GM23338 (cell line): ENCODE data around the gene DAB2. TPM values are rescaled to one million over a fixed set of nuclear protein-coding genes. Genes with fewer than 3 reads are reported as not detected.

Experiments used
- ATAC-seq: fragments of 200-7000 bp; cut with Tn5 transposase; 3 replicates; pipeline ENCODE4 v1.9.1; 2020
- DNase-seq: peaks from one replicate; pipeline ENCODE4 v3.0.0-alpha.2; 2015; ENCODE audit warnings: low spot score
- H2AFZ ChIP-seq: fragments of 200-600 bp; sonication (generic); 2 replicates; pipeline ENCODE4 v1.8.0; 2016; ENCODE audit warnings: antibody characterized with exemption, mild to moderate bottlenecking, moderate library complexity
- H3F3A ChIP-seq: fragments of 200-600 bp; sonication (generic); replicated peaks from 2 replicates; pipeline ENCODE4 v1.8.0; 2017; ENCODE audit warnings: antibody characterized with exemption, mixed run types, low read depth
- H3K27ac ChIP-seq: fragments of 200-600 bp; sonication (generic); 2 replicates; pipeline ENCODE4 v1.6.1; 2016; ENCODE audit warnings: low read depth
- H3K27me3 ChIP-seq: fragments of 200-600 bp; sonication (generic); 2 replicates; pipeline ENCODE4 v1.8.0; 2016; ENCODE audit warnings: mild to moderate bottlenecking, mixed run types, moderate library complexity; ENCODE audit not compliant: insufficient read depth
- H3K36me3 ChIP-seq: fragments of 200-600 bp; sonication (generic); 2 replicates; pipeline ENCODE4 v1.8.0; 2016; ENCODE audit warnings: mild to moderate bottlenecking; ENCODE audit not compliant: insufficient read depth
- H3K4me1 ChIP-seq: fragments of 200-600 bp; sonication (generic); 2 replicates; pipeline ENCODE4 v1.8.0; 2016; ENCODE audit warnings: mild to moderate bottlenecking, moderate library complexity; ENCODE audit not compliant: insufficient read depth
- H3K4me2 ChIP-seq: fragments of 200-600 bp; sonication (generic); 2 replicates; pipeline ENCODE4 v1.7.1; 2017; ENCODE audit warnings: mixed run types
- H3K4me3 ChIP-seq: fragments of 200-600 bp; sonication (generic); 2 replicates; pipeline ENCODE4 v1.6.1; 2016; ENCODE audit warnings: mixed run types
- H3K79me2 ChIP-seq: fragments of 200-600 bp; sonication (generic); replicated peaks from 2 replicates; pipeline ENCODE4 v1.8.0; 2017; ENCODE audit warnings: mild to moderate bottlenecking; ENCODE audit not compliant: insufficient read depth
- H3K9me2 ChIP-seq: fragments of 200-600 bp; sonication (generic); 2 replicates; pipeline ENCODE4 v1.8.0; 2017; ENCODE audit not compliant: insufficient read depth
- H4K20me1 ChIP-seq: fragments of 200-600 bp; sonication (generic); replicated peaks from 2 replicates; pipeline ENCODE4 v1.8.0; 2017; ENCODE audit warnings: mild to moderate bottlenecking; ENCODE audit not compliant: insufficient read depth
- H3K27ac Mint-ChIP-seq: 2 replicates; pipeline ENCODE4 v1.8.0; 2020; ENCODE audit warnings: inconsistent platforms, mild to moderate bottlenecking, moderate library complexity, mixed read lengths
- H3K27me3 Mint-ChIP-seq: 3 replicates; pipeline ENCODE4 v1.8.0; 2022; ENCODE audit warnings: low read depth, mild to moderate bottlenecking, moderate library complexity, mixed read lengths, inconsistent platforms; ENCODE audit not compliant: insufficient read depth, poor library complexity
- H3K36me3 Mint-ChIP-seq: 3 replicates; pipeline ENCODE4 v1.8.0; 2021; ENCODE audit warnings: low read depth, mild to moderate bottlenecking, inconsistent platforms, moderate library complexity, mixed read lengths
- H3K4me1 Mint-ChIP-seq: 3 replicates; pipeline ENCODE4 v1.8.0; 2020; ENCODE audit warnings: mild to moderate bottlenecking, inconsistent platforms, mixed read lengths
- H3K4me3 Mint-ChIP-seq: 3 replicates; pipeline ENCODE4 v1.8.0; 2021; ENCODE audit warnings: moderate library complexity, mild to moderate bottlenecking, inconsistent platforms, mixed read lengths
- H3K9me3 Mint-ChIP-seq: 3 replicates; pipeline ENCODE4 v1.8.0; 2020; ENCODE audit warnings: moderate library complexity, mild to moderate bottlenecking, inconsistent platforms, mixed read lengths
- CREB1 ChIP-seq: fragments of 250-450 bp; sonication (Bioruptor Pico); IDR thresholded peaks from 2 replicates; pipeline ENCODE4 v1.5.0; 2020; ENCODE audit warnings: low read depth, mild to moderate bottlenecking, moderate library complexity
- EZH2 ChIP-seq: fragments of 200-600 bp; sonication (generic); IDR thresholded peaks from one replicate; pipeline ENCODE4 v1.8.0; 2017; ENCODE audit warnings: antibody characterized with exemption, mild to moderate bottlenecking, low read depth; ENCODE audit not compliant: unreplicated experiment
- EZH2phosphoT487 ChIP-seq: fragments of 200-600 bp; sonication (generic); IDR thresholded peaks from one replicate; pipeline ENCODE4 v1.8.1; 2018; ENCODE audit warnings: antibody characterized with exemption; ENCODE audit not compliant: unreplicated experiment
- NANOG ChIP-seq: IDR thresholded peaks from 2 replicates; pipeline ENCODE4 v1.6.1; 2016; ENCODE audit warnings: antibody characterized with exemption, borderline replicate concordance
- POLR2AphosphoS5 ChIP-seq: IDR thresholded peaks from 2 replicates; pipeline ENCODE4 v1.6.1; 2016; ENCODE audit warnings: antibody characterized with exemption, low read depth
- STAT1 ChIP-seq: IDR thresholded peaks from one replicate; pipeline ENCODE4 v1.6.1; 2016; ENCODE audit warnings: antibody characterized with exemption; ENCODE audit not compliant: unreplicated experiment
- ZNF114 ChIP-seq: fragments of 250-450 bp; sonication (Bioruptor Pico); IDR thresholded peaks from 2 replicates; pipeline ENCODE4 v1.5.0; 2020; ENCODE audit warnings: mild to moderate bottlenecking, moderate library complexity
- polyA plus RNA-seq: library from polyadenylated mRNA; unstranded; fragments of >200 nt; fragmentation: Nextera tagmentation; extraction: Ambion mirVana; gene quantifications from 2 replicates; pipeline ENCODE4 v1.2.1, GENCODE V29; 2016
- total RNA-seq: library from RNA; depleted of rRNA; stranded (reverse); fragments of >200 nt; shearing (Covaris generic); gene quantifications from 2 replicates; pipeline ENCODE4 v1.2.3, GENCODE V29; 2014
- TF ChIP-seq, protein P1 (sequence below): fragments of 250-450 bp; sonication (Bioruptor Pico); IDR thresholded peaks from 2 replicates; pipeline ENCODE4 v1.5.0; 2020; ENCODE audit warnings: mild to moderate bottlenecking, moderate library complexity
- TF ChIP-seq, protein P2 (sequence below), 2 experiments: fragments of 200-600 bp in 1 of 2; sonication (generic) in 1 of 2; conservative IDR thresholded peaks; 2 replicates each; pipeline versions ENCODE4 v1.5.1 to v1.6.1; 2016 to 2017; ENCODE audit warnings: antibody characterized with exemption in 2 of 2, low read depth in 2 of 2, mild to moderate bottlenecking in 2 of 2, moderate library complexity in 1 of 2

The DAB2 gene
- total and polyA plus RNA-seq, 2 experiments from 2014 or later, result 6.4 to 8.4 TPM

DNA sequence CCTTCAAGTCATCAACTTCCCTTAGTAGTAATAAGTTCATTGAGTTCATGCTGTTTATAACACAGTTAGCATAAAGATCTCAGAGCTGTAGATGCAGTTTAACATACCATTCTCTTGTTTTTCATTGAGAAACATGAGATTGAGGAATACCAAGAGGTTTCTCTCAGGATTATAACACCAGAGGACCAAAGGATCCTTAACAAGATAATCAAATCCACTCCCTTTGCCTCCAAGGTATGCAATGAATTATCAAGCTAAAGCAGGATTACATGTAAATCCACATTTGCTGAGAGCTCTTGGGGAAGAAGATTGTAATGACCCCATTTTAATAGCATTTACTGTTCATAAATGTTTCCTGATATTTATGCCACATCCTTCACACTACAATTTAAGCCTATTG is 35.1 kb upstream of the DAB2 start (continued):
- TF ChIP-seq, protein P1, sequence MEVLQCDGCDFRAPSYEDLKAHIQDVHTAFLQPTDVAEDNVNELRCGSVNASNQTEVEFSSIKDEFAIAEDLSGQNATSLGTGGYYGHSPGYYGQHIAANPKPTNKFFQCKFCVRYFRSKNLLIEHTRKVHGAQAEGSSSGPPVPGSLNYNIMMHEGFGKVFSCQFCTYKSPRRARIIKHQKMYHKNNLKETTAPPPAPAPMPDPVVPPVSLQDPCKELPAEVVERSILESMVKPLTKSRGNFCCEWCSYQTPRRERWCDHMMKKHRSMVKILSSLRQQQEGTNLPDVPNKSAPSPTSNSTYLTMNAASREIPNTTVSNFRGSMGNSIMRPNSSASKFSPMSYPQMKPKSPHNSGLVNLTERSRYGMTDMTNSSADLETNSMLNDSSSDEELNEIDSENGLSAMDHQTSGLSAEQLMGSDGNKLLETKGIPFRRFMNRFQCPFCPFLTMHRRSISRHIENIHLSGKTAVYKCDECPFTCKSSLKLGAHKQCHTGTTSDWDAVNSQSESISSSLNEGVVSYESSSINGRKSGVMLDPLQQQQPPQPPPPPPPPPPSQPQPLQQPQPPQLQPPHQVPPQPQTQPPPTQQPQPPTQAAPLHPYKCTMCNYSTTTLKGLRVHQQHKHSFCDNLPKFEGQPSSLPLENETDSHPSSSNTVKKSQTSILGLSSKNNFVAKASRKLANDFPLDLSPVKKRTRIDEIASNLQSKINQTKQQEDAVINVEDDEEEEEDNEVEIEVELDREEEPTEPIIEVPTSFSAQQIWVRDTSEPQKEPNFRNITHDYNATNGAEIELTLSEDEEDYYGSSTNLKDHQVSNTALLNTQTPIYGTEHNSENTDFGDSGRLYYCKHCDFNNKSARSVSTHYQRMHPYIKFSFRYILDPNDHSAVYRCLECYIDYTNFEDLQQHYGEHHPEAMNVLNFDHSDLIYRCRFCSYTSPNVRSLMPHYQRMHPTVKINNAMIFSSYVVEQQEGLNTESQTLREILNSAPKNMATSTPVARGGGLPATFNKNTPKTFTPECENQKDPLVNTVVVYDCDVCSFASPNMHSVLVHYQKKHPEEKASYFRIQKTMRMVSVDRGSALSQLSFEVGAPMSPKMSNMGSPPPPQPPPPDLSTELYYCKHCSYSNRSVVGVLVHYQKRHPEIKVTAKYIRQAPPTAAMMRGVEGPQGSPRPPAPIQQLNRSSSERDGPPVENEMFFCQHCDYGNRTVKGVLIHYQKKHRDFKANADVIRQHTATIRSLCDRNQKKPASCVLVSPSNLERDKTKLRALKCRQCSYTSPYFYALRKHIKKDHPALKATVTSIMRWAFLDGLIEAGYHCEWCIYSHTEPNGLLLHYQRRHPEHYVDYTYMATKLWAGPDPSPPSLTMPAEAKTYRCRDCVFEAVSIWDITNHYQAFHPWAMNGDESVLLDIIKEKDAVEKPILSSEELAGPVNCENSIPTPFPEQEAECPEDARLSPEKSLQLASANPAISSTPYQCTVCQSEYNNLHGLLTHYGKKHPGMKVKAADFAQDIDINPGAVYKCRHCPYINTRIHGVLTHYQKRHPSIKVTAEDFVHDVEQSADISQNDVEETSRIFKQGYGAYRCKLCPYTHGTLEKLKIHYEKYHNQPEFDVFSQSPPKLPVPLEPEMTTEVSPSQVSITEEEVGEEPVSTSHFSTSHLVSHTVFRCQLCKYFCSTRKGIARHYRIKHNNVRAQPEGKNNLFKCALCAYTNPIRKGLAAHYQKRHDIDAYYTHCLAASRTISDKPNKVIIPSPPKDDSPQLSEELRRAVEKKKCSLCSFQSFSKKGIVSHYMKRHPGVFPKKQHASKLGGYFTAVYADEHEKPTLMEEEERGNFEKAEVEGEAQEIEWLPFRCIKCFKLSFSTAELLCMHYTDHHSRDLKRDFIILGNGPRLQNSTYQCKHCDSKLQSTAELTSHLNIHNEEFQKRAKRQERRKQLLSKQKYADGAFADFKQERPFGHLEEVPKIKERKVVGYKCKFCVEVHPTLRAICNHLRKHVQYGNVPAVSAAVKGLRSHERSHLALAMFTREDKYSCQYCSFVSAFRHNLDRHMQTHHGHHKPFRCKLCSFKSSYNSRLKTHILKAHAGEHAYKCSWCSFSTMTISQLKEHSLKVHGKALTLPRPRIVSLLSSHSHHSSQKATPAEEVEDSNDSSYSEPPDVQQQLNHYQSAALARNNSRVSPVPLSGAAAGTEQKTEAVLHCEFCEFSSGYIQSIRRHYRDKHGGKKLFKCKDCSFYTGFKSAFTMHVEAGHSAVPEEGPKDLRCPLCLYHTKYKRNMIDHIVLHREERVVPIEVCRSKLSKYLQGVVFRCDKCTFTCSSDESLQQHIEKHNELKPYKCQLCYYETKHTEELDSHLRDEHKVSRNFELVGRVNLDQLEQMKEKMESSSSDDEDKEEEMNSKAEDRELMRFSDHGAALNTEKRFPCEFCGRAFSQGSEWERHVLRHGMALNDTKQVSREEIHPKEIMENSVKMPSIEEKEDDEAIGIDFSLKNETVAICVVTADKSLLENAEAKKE, result no peak
- TF ChIP-seq, protein P2, sequence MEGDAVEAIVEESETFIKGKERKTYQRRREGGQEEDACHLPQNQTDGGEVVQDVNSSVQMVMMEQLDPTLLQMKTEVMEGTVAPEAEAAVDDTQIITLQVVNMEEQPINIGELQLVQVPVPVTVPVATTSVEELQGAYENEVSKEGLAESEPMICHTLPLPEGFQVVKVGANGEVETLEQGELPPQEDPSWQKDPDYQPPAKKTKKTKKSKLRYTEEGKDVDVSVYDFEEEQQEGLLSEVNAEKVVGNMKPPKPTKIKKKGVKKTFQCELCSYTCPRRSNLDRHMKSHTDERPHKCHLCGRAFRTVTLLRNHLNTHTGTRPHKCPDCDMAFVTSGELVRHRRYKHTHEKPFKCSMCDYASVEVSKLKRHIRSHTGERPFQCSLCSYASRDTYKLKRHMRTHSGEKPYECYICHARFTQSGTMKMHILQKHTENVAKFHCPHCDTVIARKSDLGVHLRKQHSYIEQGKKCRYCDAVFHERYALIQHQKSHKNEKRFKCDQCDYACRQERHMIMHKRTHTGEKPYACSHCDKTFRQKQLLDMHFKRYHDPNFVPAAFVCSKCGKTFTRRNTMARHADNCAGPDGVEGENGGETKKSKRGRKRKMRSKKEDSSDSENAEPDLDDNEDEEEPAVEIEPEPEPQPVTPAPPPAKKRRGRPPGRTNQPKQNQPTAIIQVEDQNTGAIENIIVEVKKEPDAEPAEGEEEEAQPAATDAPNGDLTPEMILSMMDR (conservative IDR thresholded peaks at IDR 0.05; ENCODE audit: low read depth in 2 of 2), result no peak
- TF ChIP-seq POLR2AphosphoS5 (no peak), STAT1 (no peak), ZNF114 (no peak), EZH2phosphoT487 (no peak)

DNA sequence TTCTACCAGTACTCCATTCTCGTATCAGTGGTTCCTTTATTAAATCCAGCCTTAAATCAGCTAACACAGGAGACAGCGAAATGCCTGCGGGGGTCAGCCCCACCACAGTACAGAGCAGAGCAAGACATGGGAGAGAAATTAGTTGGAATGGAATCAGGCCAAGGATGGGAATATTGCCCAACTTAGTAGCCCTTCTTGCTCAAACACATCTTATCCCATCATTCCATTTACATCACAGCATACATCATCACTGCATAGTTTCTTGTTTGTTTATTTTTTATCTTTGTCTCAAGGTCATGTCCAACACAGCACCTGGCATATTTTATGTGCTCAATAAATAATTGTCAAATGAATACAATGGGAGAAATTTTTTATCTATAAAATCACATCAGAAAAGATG is 34.3 kb upstream of the DAB2 start:
- no peak overlapping the region for H3K4me3 Mint-ChIP-seq
- H2AFZ ChIP-seq, result 0 out of 2 replicates have a peak overlapping the region, but pooled peaks have one; percentile 12
- no peak for ATAC-seq

More for the DNA sequence above, 34.3 kb upstream of the DAB2 start:
- Mint-ChIP-seq H3K4me1 (peaks cover 6% of the 10 kb centered on the region; the same call in 2 of the 3 replicates), H3K36me3 (no peaks in the 10 kb centered on the region), H3K27ac (no peak overlapping the region), H3K27me3 (peaks cover 2% of the 10 kb centered on the region), H3K9me3 (no peaks in the 10 kb centered on the region)
- DNase-seq, result no peak
- Histone ChIP-seq H3K36me3 (no peaks in the 10 kb centered on the region), H3F3A (no peaks in the 10 kb centered on the region), H3K4me1 (no peaks in the 10 kb centered on the region), H3K79me2 (no peaks in the 10 kb centered on the region), H4K20me1 (no peaks in the 10 kb centered on the region), H3K4me2 (no peak overlapping the region), H3K9me2 (0 out of 2 replicates have a peak, but pooled peaks cover 3% of the 10 kb centered on the region), H3K27ac (no peak overlapping the region), H3K27me3 (no peaks in the 10 kb centered on the region; the same call in 1 of the 2 replicates), H3K4me3 (no peak overlapping the region)
- no peak for TF ChIP-seq EZH2
- TF ChIP-seq CREB1 (CRISPR knock-in tag), result no peak
- TF ChIP-seq NANOG, result no peak
